CMK (cell line): ENCODE measurements around the gene SMKR1.
"Not testable (repeated sequence)": the region's sequence is repeated elsewhere in the genome, so short reads cannot be mapped to it uniquely, and the experiment has no call there.

Experiments
- DNase-seq: peaks from one replicate; pipeline ENCODE4 v3.0.0-alpha.2; 2010; ENCODE audit warnings: low read depth

Gene SMKR1

DNA sequence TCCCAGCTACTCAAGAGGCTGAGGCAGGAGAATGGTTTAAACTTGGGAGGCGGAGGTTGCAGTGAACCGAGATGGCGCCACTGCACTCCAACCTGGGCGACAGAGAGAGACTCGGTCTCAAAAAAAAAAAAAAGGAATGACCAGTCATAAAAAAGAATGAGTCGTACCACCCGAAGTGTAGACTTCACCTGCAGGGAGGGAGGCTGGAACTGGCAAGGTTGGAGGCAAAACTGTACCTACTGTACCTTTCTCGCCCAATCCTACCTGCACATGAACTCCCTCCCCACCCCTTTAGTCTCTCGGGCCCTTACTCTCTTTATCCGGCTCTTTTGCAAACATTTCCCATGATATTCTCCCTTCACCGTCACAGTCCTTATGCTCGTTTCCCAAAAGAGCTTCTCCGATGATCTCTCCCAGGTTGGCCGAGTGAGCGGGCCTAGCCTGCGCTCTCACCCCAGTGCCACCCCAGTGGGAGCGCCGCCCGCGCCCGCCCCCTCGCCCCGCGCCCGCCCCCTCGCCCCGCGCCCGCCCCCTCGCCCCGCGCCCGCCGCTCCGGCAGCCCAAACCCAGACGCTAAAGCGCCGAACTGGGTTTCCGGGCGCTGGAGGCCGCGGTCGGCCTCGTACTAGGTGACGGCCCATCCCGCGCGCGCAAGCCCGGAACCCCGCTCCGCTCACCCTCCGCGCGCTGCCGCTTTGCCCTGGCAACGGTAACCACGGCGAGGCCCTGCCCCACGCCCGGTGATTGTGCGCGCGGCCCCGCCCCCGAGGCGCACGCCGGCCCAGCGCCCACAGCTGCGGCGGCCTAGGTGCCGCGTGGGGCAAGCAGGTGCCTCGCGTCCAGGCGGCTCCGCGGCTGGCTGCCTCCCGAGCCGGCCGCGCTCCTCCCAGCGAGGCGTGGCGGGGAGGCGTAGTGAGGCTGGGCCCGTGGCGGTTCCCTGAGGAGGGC, at the start of gene SMKR1:
Gene SMKR1 (plus strand): TSS at position 772 of the 948 bp plus-strand sequence. CDS start 294 bp downstream, outside the sequence.
- DNase-seq: peak; percentile 49

DNA sequence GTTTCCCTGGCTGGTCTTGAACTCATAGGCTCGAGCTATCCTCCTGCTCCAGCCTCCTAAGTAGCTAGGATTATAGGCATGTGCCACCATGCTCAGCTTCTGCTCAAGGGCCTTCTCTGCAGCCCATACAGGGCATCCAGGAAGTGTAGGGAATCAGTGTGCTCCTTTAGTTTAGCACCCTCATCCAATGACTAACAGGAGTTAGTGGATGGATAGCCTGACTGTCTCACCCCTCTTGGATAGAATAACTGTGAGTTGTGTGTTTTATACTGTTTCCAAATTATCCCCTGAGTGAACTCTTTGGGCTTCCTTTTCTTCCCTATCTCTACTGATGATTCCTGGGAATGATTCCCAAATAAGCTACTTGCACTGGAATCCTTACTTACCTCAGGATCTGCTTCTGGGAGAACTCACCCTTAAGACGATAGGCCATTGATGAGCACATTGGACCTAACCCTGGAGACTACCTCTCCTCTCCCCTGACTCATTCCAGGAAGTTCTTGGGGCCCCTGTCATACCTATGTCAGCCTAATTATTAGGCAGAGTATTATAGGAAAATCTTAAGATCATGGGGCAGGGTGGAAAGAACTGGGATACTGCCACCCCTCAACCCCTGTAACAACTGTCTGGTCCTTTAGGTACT, 49.6 kb upstream of the SMKR1 start:
- no peak for DNase-seq

DNA sequence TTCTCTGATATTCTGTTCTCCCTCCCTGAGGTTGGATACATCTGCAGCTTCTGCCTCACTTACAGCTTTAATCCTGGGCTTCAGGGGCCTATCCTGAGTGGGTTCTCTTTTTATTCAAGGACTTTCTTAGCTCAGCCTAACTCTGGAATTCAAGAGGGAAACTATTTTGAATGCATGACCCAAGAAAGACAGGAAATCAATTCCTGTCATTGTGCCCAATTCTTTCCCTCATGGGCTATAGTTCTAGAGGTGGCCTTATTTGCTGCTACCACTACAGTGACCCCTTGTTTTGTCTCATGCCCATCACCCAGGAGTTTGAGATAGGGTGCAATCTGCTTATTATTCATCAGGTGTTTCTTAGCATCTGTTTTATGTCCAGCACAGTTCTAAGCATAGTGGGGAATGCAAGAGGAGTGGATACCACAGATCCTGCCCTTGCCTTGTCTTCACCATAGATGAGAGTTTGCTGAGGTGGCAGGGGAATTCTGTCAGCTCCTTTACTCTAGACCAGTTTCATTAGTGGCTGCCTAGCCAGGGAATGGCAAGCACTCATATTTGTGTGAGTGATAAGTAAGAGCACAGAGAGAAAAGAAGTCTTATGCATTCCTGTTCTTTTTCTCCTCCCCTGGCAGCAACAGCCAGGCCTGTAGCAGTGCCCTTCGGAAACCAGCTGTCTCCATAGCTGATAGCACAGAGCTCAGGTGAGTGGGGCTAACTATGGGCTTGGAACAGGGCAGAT, 48.7 kb upstream of the SMKR1 start:
- no peak for DNase-seq

DNA sequence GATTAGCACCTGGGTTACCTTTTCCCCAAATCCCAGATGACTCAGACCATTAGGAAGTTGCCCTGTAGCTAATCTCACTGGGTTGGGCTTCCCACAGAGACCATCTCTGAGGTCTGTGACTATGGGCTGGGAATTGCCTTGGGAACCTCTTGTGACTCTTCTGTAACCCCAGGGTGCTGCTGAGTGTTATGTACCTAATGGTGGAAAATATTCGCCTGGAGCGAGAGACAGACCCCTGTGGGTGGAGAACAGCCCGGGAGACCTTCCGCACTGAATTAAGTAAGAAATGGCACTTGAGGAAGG, 48.1 kb upstream of the SMKR1 start:
- DNase-seq: no peak

DNA sequence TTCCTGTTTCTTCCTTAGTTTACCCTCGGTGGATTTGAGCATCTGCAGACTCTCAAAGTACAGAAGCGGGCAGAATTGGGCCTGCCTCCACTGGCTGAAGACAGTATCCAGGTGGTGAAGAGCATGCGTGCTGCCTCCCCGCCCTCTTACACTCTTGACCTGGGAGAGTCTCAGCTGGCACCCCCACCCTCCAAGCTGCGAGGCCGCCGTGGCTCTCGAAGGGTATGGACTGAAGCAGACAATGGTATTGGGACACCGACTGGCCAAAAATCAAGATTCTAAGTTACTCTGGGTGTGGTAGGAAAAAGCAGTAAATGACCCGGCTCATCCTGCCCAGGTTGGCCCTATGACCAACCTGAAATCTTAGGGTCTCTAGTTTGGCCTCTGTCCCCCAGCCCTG, 45.9 kb upstream of the SMKR1 start:
- DNase-seq: no peak

DNA sequence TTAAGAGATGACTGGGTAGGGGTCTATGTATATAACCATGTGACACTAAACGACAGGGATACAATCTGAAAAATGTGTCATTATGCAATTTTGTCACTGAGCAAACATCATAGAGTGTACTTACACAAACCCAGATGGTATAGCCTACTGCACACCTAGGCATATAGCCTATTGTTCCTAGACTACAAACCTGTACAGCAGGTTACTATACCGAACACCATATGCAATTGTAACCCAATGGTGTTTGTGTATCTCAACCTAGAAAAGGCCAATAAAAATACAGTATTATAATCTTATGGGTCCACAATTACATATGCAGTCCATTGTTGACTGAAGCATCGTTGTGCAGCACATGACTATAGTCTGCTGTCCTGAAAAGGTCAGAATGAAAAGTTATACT, 45.2 kb upstream of the SMKR1 start:
- no peak for DNase-seq

DNA sequence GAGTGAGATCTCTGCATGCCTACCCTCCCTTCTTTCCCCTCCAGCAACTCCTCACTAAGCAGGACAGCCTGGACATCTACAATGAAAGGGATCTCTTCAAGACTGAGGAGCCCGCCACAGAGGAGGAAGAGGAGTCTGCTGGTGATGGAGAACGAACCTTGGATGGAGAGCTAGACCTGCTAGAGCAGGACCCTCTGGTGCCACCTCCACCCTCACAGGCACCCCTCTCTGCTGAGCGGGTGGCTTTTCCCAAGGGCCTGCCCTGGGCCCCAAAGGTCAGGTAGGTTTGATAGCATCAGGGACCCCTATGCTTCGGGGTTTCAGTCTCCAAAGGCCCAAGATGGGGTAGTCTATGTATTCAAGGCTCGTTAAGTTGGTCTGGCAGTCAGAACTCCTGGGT, 44.2 kb upstream of the SMKR1 start:
- DNase-seq: no peak

DNA sequence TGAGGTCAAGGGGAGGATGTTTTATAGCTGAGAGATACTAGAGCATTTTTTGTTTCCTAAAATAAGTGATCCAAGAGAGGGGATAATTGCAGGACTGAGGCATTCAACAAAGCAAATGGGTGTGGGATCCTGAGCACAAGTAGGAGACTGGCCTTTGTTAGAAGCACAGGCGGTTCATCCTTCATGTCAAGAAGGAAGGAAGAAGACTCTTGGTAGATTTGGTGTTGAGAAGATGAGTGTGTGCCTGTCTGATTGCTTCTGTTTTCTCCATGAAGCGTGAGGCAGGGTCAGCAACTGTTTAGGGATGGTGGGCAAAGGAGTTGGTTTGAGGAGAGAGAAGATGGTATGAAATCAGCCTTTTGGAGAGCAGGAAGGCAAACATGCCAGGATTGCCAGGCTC, 40.5 kb upstream of the SMKR1 start:
- DNase-seq: no peak

DNA sequence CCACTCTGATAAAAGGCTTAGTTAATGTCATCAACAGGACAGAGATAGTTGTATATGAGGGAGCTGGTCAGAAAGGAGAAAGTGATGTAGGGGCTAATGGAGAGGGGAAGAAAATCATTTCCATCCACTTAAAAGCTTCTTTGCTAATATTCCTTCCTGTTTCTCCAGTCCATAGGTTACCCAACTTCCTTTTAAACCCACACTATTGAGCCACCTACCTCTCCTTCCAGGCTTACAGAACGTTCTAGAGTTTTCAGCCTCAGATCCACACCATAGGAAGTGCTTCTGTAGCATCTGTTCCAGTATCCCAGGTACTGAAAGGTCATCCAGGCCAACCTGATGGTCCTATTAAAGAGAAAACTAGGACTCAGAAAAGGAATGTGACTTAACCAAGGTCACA, 39.9 kb upstream of the SMKR1 start:
- no peak for DNase-seq

DNA sequence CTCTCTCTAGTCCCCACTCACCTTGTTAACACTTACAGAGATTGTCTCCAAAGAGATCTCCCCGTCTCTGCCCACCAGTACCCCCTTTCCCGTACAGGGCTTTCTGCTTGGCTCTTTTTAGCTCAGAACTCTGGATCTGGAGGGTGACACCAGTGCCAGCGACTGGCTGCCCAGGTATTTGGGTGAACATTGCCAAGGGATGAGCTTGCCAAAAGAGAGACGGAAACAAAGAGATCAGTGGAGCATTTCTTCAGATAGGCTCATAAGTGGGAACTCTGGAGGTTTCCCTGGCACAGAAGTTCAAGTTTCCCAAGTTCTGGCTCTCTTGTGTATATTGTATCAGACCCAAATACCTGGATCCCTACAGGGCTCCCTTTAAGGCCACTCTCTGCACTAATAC, 38.1 kb upstream of the SMKR1 start:
- DNase-seq: no peak

DNA sequence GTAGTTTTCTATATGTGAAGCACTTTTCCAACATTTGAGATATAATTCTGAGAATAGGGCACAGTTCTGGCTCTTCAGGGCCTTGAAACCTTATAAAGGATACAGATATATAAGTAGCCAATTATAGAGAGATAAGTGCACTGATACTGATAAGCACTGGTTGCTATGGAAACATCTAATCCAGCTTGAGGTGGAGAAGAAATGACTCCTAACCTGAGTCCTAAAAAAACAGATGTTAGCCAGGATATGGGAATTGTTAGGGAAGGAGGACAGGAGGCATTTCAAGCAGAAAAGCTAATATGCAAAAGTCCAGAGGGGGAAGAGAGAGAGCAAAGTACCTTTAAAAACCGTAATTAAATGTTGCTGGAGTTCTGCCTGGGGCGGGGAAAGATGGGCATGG, 37.3 kb upstream of the SMKR1 start:
- DNase-seq: no peak

DNA sequence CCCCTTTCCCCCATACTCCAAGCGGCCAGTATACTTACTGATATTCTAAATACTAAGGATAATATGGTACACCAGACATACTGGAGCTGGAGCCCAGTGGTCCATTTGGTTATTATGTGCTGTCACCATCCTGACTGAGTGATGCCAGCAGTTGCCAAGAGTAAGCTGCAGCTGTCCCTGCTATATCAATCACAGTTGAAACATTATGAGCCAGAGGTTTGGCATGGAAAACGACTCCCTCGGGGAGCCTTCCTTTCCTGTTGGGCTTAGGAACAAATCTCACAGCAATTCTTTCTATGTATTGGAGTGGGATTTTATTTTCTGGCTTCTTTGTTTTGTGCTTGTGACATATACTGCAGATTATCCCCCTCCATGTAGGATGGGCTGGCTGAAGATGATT, 35.5 kb upstream of the SMKR1 start:
- DNase-seq: no peak

DNA sequence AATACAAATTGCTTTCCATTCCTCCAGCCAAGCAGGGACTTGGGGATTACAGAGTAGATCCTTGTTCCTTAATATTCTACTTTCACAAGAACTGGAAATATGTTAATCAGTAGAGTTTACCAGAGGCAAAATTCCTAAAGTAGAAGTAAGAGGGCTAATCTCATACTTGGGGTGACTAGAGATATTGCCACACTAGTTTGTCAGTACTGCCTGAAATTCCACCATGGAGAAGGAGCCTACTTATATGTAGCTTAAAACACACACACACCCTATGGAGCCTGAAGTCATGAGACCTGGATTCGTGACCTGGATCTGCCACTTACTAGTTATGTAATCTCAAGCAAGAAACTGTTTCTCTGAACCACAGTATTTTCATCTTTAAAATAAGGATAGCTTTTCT, 34.2 kb upstream of the SMKR1 start:
- no peak for DNase-seq

DNA sequence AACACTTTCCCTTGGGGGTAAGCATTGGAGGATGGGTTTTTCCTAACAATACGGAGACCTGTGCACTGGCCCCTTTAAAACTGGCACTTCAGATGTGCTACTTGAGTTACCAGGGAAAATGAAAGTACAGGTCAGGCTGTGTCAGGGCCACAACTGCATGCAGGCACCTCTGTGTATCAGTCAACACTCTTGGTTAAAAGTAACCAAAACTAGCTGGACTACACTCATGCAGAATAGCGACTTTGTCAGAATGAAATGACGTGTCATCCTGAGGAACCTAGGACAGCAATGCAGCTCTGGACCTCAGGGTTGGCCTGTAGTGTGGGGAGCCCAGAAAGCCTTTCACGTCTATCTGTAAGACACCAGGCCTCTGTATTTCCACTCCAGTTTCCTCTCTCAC, 33.8 kb upstream of the SMKR1 start:
- DNase-seq: no peak

DNA sequence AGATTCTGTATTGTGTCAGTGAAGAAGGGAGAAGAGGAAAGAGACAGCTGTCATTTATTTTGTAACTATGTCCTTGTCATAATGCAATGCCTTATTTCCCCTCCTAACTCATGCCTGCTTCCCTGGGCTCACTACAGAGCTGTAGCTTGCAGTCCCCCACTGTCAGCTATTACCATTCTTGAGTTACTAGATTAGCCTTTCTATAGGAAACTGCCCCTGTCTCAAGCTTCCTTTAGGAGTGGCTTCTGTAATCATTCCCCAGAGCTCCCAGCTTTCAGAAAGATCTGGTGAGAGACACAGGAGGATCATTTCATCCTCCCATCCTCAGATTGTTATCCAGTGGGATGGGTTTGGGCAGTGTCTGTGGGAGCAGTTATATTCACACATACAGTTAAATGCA, 32.4 kb upstream of the SMKR1 start:
- no peak for DNase-seq

DNA sequence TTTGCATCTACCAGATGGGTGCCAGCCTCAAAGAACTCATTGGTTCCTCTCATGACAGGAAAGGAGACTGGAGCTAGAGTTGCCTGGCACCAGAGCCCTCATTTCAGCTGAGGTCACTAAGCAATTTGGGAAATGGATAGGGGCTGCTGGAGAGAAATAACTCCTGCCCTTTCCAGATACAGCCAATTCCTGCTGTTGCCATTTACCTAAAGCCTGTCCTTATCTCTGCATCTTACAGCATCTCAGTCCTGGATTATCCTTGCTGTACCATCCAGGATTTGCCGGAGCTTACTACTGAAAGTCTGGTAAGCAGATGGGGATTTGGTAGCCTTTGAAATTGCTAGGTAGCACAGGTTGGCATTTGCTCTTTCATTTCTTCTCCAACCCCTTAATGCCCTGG, 31.9 kb upstream of the SMKR1 start:
- DNase-seq: no peak

DNA sequence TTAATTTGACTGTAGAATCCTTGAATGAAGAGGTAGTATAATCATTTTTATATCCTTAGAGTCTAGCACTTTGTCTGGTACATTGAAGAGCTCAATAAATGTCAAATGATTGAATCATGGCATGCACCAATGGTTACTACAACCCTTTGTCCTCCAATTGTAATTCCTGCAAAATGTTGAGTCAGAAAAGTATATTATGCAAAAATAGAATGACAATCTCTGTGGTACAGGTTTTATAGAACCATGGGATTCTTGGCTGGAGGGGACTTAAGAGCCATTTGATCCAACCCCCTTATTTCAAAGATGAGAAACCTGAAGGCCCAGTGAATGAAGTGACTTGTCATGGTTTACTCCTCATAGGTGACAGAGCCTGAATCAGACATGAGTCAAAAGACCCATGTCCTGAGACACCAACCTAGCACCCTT, 30.9 kb upstream of the SMKR1 start:
- DNase-seq: no peak

DNA sequence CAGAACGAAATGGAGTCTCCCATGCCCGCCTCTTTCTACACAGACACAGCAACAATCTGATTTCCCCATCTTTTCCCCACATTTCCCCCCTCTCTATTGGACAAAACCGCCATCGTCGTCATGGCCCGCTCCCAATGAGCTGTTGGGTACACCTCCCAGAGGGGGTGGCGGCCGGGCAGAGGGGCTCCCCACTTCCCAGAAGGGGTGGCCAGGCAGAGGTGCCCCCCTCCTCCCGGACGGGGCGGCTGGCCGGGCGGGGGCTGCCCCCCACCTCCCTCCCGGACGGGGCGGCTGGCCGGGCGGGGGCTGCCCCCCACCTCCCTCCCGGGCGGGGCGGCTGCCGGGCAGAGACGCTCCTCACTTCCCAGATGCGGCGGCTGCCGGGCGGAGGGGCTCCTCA, 26.4 kb upstream of the SMKR1 start:
- not testable (repeated sequence) for DNase-seq

DNA sequence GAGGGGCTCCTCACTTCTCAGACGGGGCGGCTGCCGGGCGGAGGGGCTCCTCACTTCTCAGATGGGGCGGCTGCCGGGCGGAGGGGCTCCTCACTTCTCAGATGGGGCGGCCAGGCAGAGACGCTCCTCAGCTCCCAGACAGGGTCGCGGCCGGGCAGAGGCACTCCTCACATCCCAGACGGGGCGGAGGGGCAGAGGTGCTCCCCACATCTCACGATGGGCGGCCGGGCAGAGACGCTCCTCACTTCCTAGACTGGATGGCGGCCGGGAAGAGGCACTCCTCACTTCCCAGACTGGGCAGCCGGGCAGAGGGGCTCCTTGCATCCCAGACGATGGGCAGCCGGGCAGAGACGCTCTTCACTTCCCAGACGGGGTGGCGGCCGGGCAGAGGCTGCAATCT, 25.9 kb upstream of the SMKR1 start:
- not testable (repeated sequence) for DNase-seq

DNA sequence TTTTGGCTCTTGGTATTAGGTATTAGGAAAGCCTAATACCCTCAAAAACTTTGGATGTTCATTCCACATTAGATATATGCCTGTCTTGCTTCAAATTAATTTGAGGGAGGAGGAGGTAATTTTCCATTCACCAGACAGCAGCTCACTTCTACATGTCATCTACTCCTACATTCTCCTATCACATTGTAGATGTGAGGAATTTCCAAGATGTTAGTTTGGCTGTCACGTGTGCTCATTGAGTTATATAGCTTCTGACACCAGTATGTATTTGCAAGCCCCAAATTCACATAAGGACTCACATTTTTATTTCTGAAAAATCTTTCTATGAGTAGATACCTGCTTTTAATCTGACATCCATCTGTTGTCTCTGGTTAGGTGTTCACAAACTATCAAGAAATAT, 22.5 kb upstream of the SMKR1 start:
- DNase-seq: no peak

DNA sequence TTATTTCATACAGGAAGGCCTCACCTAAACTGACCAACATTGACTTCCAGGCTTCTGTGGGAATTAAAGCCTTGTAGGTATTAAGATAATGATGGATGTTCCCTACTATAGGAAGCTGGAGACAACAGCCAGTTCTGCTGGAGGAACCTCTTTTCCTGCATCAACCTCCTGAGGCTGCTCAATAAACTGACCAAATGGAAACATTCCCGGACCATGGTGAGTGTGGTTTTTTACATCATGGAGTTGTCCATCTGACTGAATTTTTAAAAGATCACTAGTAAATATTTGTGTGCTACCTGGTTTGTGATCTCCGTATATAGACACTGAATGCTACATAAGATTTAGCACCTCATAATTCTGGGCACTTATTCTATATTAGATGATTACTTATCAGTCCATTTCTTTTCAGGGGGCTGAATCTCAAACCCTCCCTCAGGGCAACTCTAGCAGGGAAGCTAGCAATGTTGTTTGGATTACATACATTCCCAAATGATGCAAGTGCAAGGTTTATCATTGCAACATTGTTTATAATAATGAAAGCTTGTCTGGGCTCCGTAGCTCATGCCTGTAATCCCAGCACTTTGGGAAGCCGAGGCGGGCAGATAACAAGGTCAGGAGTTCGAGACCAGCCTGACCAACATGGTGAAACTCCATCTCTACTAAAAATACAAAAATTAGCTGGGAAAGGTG, 21.5 kb upstream of the SMKR1 start:
- no peak for DNase-seq

DNA sequence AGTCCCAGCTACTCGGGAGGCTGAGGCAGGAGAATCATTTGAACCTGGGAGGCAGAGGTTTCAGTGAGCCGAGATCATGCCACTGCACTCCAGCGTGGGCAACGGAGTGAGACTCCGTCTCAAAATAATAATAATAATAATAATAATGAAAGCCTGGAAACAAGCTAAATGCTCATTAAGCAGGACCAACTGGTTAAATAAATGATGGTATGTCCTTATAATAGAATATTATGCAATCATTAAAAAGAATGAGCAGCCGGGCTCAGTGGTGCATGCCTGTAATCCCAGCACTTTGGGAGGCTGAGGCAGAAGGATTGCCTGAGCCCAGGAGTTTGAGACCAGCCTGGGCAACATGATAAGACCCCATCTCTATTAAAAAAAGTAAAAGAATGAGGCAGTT, 21.0 kb upstream of the SMKR1 start:
- not testable (repeated sequence) for DNase-seq
